HL-60 (cell line): ENCODE results near the gene YKT6.

Experiments
- DNase-seq, 2 experiments: peaks; one replicate each; pipeline ENCODE4 v3.0.0-alpha.2; 2010 to 2020; ENCODE audit warnings: low read depth in 1 of 2, low spot score in 1 of 2
- H3K27ac ChIP-seq: fragments of 250-450 bp; sonication (Bioruptor Pico); replicated peaks from 2 replicates; pipeline ENCODE4 v1.5.1; 2020; ENCODE audit warnings: mild to moderate bottlenecking, moderate library complexity
- H3K27me3 ChIP-seq: fragments of 250-450 bp; sonication (Bioruptor Pico); 2 replicates; pipeline ENCODE4 v1.5.1; 2021; ENCODE audit warnings: mild to moderate bottlenecking, moderate library complexity; ENCODE audit not compliant: insufficient read depth, poor library complexity, severe bottlenecking
- H3K4me3 ChIP-seq: replicated peaks from 2 replicates; pipeline ENCODE4 v1.5.1; 2011; ENCODE audit warnings: mild to moderate bottlenecking, control low read depth, low read length; ENCODE audit not compliant: insufficient read depth
- GABPA ChIP-seq: IDR thresholded peaks from 2 replicates; pipeline ENCODE4 v1.6.1; 2012; ENCODE audit warnings: low read depth
- POLR2AphosphoS5 ChIP-seq: IDR thresholded peaks from 2 replicates; pipeline ENCODE4 v1.6.1; 2012; ENCODE audit warnings: low read depth
- REST ChIP-seq: IDR thresholded peaks from 2 replicates; pipeline ENCODE4 v1.6.1; 2012; ENCODE audit warnings: low read depth; ENCODE audit not compliant: insufficient replicate concordance
- SPI1 ChIP-seq: IDR thresholded peaks from 2 replicates; pipeline ENCODE4 v1.6.1; 2012; ENCODE audit warnings: low read depth, mild to moderate bottlenecking, borderline replicate concordance
- TF ChIP-seq, protein P1 (sequence below): IDR thresholded peaks from one replicate; pipeline ENCODE4 v1.5.1; 2011; ENCODE audit warnings: low read length, control low read depth, inconsistent platforms; ENCODE audit not compliant: insufficient read depth

The YKT6 gene

GRCh38 chr7:44162179-44162578 is 38.6 kb upstream of the YKT6 start:
- Histone ChIP-seq H3K27me3 (no peaks in the 10 kb centered on the region), H3K27ac (no peak overlapping the region), H3K4me3 (no peak overlapping the region)
- no peak for DNase-seq
- TF ChIP-seq POLR2AphosphoS5 (no peak), SPI1 (no peak), REST (no peak), GABPA (no peak)
- TF ChIP-seq, protein P1, sequence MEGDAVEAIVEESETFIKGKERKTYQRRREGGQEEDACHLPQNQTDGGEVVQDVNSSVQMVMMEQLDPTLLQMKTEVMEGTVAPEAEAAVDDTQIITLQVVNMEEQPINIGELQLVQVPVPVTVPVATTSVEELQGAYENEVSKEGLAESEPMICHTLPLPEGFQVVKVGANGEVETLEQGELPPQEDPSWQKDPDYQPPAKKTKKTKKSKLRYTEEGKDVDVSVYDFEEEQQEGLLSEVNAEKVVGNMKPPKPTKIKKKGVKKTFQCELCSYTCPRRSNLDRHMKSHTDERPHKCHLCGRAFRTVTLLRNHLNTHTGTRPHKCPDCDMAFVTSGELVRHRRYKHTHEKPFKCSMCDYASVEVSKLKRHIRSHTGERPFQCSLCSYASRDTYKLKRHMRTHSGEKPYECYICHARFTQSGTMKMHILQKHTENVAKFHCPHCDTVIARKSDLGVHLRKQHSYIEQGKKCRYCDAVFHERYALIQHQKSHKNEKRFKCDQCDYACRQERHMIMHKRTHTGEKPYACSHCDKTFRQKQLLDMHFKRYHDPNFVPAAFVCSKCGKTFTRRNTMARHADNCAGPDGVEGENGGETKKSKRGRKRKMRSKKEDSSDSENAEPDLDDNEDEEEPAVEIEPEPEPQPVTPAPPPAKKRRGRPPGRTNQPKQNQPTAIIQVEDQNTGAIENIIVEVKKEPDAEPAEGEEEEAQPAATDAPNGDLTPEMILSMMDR = no peak

- Histone ChIP-seq H3K4me3 (no peak overlapping the region), H3K27me3 (no peaks in the 10 kb centered on the region), H3K27ac (no peak overlapping the region)
- DNase-seq = no peak
- TF ChIP-seq, protein P1 = no peak
- TF ChIP-seq GABPA (no peak), SPI1 (no peak), REST (no peak), POLR2AphosphoS5 (no peak)
Measured at GRCh38 chr7:44162785-44163395, 37.9 kb upstream of the YKT6 start.

- H3K4me3 ChIP-seq = no peak overlapping the region
- TF ChIP-seq GABPA (no peak), REST (no peak), POLR2AphosphoS5 (no peak), SPI1 (no peak)
- TF ChIP-seq, protein P1 = no peak
- H3K27me3 ChIP-seq = no peaks in the 10 kb centered on the region
- H3K27ac ChIP-seq = no peak overlapping the region
- DNase-seq = no peak
Measured at GRCh38 chr7:44163591-44163990, 37.2 kb upstream of the YKT6 start.
